ENCODE measurements around the gene IL34.

DNA sequence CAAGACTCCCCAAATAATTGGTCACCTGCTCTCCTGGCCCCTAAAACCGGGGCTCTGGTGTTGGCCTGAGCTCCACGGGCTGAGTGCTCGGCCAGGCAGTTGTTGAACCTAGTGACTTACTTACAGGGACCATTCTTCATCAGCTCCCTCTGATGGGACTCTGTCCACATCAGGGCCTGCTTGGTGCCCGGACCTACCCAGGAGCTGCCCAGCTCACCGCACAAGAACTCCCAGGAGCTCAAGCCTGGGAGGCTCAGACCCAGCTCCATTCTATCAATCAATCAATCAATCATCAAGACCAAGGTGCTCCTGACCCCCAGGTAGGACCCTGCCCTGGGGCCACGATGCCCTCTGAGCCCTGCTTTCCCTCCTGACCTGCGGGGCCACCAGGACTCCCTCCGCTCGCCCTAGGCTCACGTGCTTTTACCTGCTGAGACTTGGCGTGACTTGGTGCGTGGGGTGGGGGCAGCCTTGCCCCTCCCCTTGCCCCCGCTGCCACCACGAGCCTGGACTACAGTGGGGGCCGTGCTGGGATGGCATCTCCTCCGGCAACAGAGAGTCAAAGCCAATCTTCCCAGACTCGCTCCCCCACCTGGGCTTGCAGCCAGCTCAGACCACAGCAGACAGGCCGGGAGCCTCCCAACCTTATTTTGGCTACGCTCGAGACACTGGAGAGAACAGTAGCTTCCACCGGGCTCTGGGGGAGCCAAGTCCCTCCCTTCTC is 15.7 kb downstream of the IL34 start:
- TF ChIP-seq SP1 (IDR thresholded peaks at IDR 0.05) (no peak), L3MBTL2 (conservative IDR thresholded peaks at IDR 0.05) (no peak), SUZ12 (IDR thresholded peaks at IDR 0.05) (no peak), BHLHE40 (IDR thresholded peaks at IDR 0.05; ENCODE audit: borderline replicate concordance) (no peak)
